ENCODE data around the gene BPGM.

BPGM gene

DNA sequence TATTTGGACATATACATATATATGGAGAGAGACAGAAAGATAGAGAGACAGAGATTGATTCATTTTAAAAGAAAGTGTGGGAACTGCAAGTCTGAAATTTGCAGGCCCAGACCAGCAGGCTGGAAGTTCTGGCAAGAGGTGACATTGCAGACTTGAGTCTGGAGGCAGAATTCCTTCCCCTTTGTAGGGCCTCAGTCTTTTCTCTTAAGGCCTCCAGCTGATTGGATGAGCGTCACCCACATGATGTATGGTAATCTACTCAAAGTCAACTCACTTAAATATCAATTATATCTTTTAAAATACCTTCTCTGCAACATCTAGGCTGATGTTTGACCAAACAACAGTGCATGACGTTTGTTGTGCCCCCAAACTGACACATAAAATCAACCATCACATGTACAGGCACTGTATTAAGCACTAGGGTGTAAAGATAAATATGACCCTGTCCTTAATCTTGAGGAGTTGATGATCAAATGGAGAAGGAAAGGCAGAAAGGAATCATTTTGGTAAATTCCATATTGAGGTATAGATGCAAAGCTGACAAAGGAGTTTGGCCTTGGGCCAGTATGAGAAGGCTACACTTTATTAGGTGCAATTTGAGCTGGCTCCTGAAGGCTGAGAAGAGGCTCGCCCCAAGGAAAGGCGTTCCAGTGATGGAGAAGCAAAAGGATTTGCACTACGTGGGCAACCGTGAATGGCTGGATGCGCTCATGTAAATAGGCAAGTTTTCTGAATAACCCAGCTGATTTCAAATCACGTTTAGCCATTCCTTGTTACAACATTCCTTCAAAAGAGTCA lies 52.6 kb downstream of the BPGM start:
- no peak for DNase-seq

GRCh38 chr7:134699899-134700298 lies 53.2 kb downstream of the BPGM start:
- no peak for DNase-seq

- DNase-seq = no peak
Observed at GRCh38 chr7:134701272-134701671, 54.6 kb downstream of the BPGM start.

- DNase-seq = no peak
Observed at GRCh38 chr7:134702366-134703240, 56.0 kb downstream of the BPGM start.

GRCh38 chr7:134703241-134703594 lies 56.6 kb downstream of the BPGM start:
- no peak for DNase-seq

DNA sequence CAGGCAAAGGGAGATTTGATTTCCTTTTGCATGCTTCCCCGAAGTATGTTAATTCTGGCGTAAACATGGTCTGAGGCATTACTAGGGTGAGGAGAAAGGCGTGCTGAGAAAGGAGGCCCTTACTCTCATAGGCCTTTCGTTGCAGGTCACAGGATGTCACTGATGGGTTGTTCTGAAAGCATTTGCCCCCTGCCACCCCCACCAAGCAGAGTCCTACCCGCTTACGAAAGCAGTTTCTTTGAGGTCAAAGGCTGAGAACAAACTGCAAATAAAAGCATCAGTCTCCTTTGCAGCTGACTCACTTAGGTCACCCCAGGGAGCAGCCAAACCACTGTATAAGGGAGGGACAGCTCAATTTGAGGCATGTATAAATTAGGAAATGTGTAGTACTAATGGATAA lies 57.1 kb downstream of the BPGM start:
- no peak for DNase-seq

GRCh38 chr7:134704827-134705226 lies 58.2 kb downstream of the BPGM start:
- no peak for DNase-seq

- no peak for DNase-seq
Observed at GRCh38 chr7:134705716-134706115, 59.1 kb downstream of the BPGM start.

DNA sequence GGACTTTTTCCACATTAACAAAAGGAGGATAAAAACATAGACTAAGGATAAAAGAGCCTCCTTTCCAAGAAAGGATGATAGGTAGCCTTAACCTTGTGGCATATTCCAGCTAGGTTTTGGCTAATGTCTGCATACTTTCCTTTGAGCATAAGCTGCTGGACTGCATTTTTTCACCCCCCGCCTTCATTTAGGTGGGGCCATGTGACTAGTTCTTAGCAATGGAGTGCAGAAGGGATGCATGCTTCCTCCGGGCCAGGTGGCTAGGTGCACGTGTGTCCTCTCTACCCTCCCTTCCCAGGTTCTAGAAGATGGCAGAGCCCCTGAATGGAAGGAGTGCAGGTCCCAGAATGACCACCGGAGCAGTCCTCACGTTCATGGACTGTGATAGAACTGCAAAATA lies 59.8 kb downstream of the BPGM start:
- DNase-seq = no peak

DNA sequence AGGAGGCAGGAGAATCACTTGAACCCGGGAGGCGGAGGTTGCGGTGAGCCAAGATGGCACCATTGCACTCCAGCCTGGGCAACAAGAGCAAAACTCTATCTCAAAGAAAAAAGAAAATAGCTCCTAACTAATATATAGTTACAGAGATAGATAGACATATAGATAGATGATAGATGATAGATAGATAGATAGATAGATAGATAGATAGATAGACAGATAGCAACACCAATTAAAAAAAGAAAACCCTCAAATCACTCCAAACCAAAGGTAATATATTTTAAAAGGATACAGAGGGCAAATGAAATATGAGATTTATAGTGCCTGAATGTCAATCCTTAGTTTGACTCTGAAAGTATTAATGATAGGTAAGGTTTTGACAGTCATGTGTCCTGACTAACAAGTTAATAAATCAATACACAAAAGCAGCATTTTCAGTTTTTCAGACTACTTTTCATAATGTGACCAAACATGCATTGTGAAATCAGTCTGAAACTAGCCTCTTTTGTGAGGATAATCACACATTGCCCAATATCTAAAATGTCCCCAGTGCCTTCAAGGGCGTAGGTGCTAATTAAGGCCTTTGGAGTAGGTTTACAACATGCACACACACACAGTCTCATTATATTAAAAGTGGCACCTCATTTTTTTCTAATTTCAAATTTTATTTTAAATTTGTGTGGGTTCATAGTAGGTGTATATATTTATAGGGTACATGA lies 61.2 kb downstream of the BPGM start:
- DNase-seq = peak; percentile 72

GRCh38 chr7:134708692-134709091 lies 62.0 kb downstream of the BPGM start:
- DNase-seq = no peak

DNA sequence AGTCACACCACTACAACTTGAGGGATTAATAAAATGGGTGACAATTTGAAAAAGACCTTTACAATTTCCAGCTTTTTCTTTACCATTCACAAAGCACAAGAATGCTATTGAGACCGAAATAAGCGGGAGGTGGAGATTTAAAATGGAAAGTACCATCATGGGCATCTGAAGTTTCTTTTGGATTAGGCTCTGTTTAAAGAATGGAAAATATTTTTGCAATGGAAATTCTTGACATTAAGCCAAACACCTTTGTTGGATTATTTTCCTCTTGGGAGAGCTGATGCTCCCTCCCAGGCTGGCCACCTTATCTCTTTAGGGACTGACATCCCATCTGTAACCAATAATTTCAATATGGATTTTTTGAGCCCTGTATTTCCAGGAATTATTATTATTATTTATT lies 62.5 kb downstream of the BPGM start:
- no peak for DNase-seq

DNA sequence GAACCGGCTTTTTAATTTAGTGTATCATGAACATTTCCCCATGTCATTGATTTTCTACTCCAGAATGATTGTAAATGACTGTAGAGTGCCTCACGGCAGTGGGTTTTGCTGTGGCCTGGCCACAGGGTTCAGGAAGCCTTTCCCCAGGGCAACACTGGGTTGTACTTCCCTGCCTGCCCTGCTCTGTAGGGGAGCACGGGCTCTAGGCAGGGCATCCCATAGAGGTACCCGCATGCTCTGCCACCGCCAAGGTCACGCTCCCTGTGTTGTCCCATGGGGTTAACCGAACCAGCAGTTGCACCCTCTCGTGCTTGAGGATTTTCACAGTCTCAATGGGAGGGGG lies 63.8 kb downstream of the BPGM start:
- no peak for DNase-seq

GRCh38 chr7:134710854-134711624 lies 64.4 kb downstream of the BPGM start:
- no peak for DNase-seq

DNA sequence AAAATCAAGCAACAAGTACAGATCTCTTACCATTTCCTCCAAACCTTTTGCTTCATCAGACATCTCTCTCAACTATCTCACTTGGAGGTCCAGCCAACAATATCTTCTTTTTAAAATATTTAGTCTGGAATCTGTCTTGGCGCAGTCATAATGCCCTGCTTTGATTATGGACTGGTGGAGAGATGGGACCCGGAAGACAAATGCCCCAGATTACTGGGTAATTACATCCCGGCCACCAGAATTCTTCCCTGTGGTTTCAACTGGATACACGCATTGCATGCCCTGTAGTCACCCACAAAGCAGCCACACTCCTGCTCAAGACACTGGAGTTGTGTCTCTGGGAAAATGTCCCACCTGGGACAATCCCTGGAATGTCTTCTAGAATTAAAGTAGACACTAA lies 65.5 kb downstream of the BPGM start:
- DNase-seq = no peak

- no peak for DNase-seq
Observed at GRCh38 chr7:134714470-134715205, 68.0 kb downstream of the BPGM start.

- no peak for DNase-seq
Observed at GRCh38 chr7:134718211-134718875, 71.7 kb downstream of the BPGM start.

GRCh38 chr7:134720091-134720935 lies 73.7 kb downstream of the BPGM start:
- no peak for DNase-seq

- DNase-seq = no peak
Observed at GRCh38 chr7:134721171-134721570, 74.5 kb downstream of the BPGM start.

- DNase-seq = peak; percentile 34
Observed at GRCh38 chr7:134722786-134723322, 76.2 kb downstream of the BPGM start.

All from inflammatory macrophage treated with lipopolysaccharide for 4 hours (primary cell).